Endothelial cell of umbilical vein (primary cell): ENCODE results near the gene TAS1R3. TPM values are rescaled to one million over a fixed set of nuclear protein-coding genes. Genes with fewer than 3 reads are reported as not detected.

Source experiments
- BruUV-seq: library from RNA; stranded (reverse); fragments of 400-500 nt; replicated peaks from 2 replicates; lab custom pipeline; 2021; lab: Mats Ljungman, UMichigan
- CTCF ChIA-PET: fragments of 300-600, 350-600 bp; sonication (Branson Sonifier 250); formaldehyde crosslinking; loops from one replicate; lab custom pipeline; 2021; ENCODE audit warnings: antibody characterized with exemption, inconsistent platforms; lab: Charles Lee
- POLR2A ChIA-PET: fragments of 300-600, 350-600 bp; sonication (Branson Sonifier 250); formaldehyde crosslinking; loops from one replicate; lab custom pipeline; 2021; ENCODE audit warnings: antibody characterized with exemption, inconsistent platforms; lab: Charles Lee
- DNase-seq: peaks from one replicate; pipeline ENCODE4 v3.0.0-alpha.2; 2011; ENCODE audit warnings: low read depth, low spot score
- FAIRE-seq: peaks from 2 replicates; lab custom pipeline; 2011; peaks lifted over from hg19 to GRCh38; lab: Jason Lieb, UNC
- H2AFZ ChIP-seq: 2 replicates; pipeline ENCODE4 v1.6.0; 2012; ENCODE audit warnings: low read depth, low read length, control low read depth, inconsistent platforms
- H3K27ac ChIP-seq: 2 replicates; pipeline ENCODE4 v1.5.1; 2011; ENCODE audit warnings: low read depth, mild to moderate bottlenecking, control low read depth, low read length, moderate library complexity; ENCODE audit not compliant: insufficient read depth
- H3K27me3 ChIP-seq, 2 experiments: 2 replicates each; pipeline versions ENCODE4 v1.6.0 to v1.6.1; 2011; ENCODE audit warnings: low read length in 2 of 2, mixed read lengths in 1 of 2; ENCODE audit not compliant: control insufficient read depth in 2 of 2, insufficient read depth in 2 of 2
- H3K36me3 ChIP-seq, 2 experiments: 2 replicates in 1 of 2; 3 replicates in 1 of 2; pipeline ENCODE4 v1.5.1; 2011; ENCODE audit warnings: low read length in 2 of 2, mild to moderate bottlenecking in 1 of 2, moderate library complexity in 1 of 2; ENCODE audit not compliant: control insufficient read depth in 2 of 2, insufficient read depth in 2 of 2; ENCODE audit errors: extremely low read depth in 1 of 2
- H3K4me1 ChIP-seq: 3 replicates; pipeline ENCODE4 v1.5.1; 2011; ENCODE audit warnings: mild to moderate bottlenecking, low read length; ENCODE audit not compliant: control insufficient read depth, insufficient read depth; ENCODE audit errors: extremely low read depth
- H3K4me2 ChIP-seq: 2 replicates; pipeline ENCODE4 v1.6.1; 2011; ENCODE audit warnings: low read length, control low read depth, mixed read lengths; ENCODE audit not compliant: insufficient read depth
- H3K4me3 ChIP-seq, 3 experiments: fragments of 200-600 bp in 1 of 3; sonication (generic), shearing (Covaris generic) in 1 of 3; replicated peaks in 1 of 3; 2 replicates each; pipeline ENCODE4 v1.5.1; 2011 to 2016; ENCODE audit warnings: control low read depth in 3 of 3, low read length in 3 of 3, mild to moderate bottlenecking in 2 of 3, inconsistent platforms in 1 of 3, low read depth in 1 of 3, moderate library complexity in 1 of 3; ENCODE audit not compliant: insufficient read depth in 1 of 3
- H3K79me2 ChIP-seq: 2 replicates; pipeline ENCODE4 v1.6.0; 2012; ENCODE audit warnings: low read length, inconsistent platforms; ENCODE audit not compliant: control insufficient read depth, insufficient read depth
- H3K9ac ChIP-seq: replicated peaks from 2 replicates; pipeline ENCODE3; 2011; ENCODE audit warnings: low read length, control low read depth; ENCODE audit not compliant: insufficient read depth; ENCODE audit errors: extremely low read depth
- H3K9me1 ChIP-seq: replicated peaks from 3 replicates; pipeline ENCODE4 v1.6.0; 2011; ENCODE audit warnings: mild to moderate bottlenecking, low read length; ENCODE audit not compliant: control insufficient read depth, insufficient read depth; ENCODE audit errors: extremely low read depth
- H3K9me3 ChIP-seq: replicated peaks from 2 replicates; pipeline ENCODE4 v1.5.1; 2012; ENCODE audit warnings: low read length, inconsistent platforms; ENCODE audit not compliant: control insufficient read depth, insufficient read depth
- H4K20me1 ChIP-seq: replicated peaks from 2 replicates; pipeline ENCODE3; 2011; ENCODE audit warnings: mild to moderate bottlenecking, low read length; ENCODE audit not compliant: control insufficient read depth, insufficient read depth; ENCODE audit errors: extremely low read depth
- CTCF ChIP-seq, 2 donors: IDR thresholded peaks; 1 replicate in 1 of 2; 2 replicates in 1 of 2; pipeline ENCODE4 v1.5.1; 2011; ENCODE audit warnings: low read length in 2 of 2, mild to moderate bottlenecking in 2 of 2, moderate library complexity in 2 of 2, control low read depth in 1 of 2, inconsistent platforms in 1 of 2, low read depth in 1 of 2; ENCODE audit not compliant: insufficient read depth in 1 of 2; ENCODE audit errors: extremely low read depth in 1 of 2
- EZH2 ChIP-seq: IDR thresholded peaks from 2 replicates; pipeline ENCODE4 v1.6.1; 2012; ENCODE audit warnings: borderline replicate concordance, low read depth, mild to moderate bottlenecking, moderate library complexity, low read length, inconsistent platforms; ENCODE audit not compliant: severe bottlenecking
- FOS ChIP-seq: IDR thresholded peaks from 2 replicates; pipeline ENCODE4 v1.6.1; 2011; ENCODE audit warnings: mild to moderate bottlenecking, low read length, moderate library complexity, borderline replicate concordance; ENCODE audit not compliant: insufficient read depth
- GATA2 ChIP-seq: IDR thresholded peaks from 2 replicates; pipeline ENCODE4 v1.7.0; 2011; ENCODE audit warnings: low read depth, mild to moderate bottlenecking, moderate library complexity, mixed read lengths, low read length; ENCODE audit not compliant: insufficient read length, insufficient read depth
- JUN ChIP-seq: IDR thresholded peaks from 2 replicates; pipeline ENCODE4 v1.6.1; 2011; ENCODE audit warnings: borderline replicate concordance, low read depth; ENCODE audit not compliant: insufficient read length, insufficient read depth
- MYC ChIP-seq: IDR thresholded peaks from one replicate; pipeline ENCODE4 v1.6.1; 2011; ENCODE audit warnings: mild to moderate bottlenecking, low read depth, low read length
- POLR2A ChIP-seq: IDR thresholded peaks from 2 replicates; pipeline ENCODE4 v1.6.1; 2012; ENCODE audit warnings: low read depth, mild to moderate bottlenecking, control low read depth, low read length
- POLR2AphosphoS5 ChIP-seq: IDR thresholded peaks from 2 replicates; pipeline ENCODE4 v1.6.1; 2012; ENCODE audit warnings: low read depth, mild to moderate bottlenecking, control low read depth, low read length, moderate library complexity; ENCODE audit not compliant: insufficient read depth
- dilution Hi-C: fragments of 300-500 bp; cut with MboI; formaldehyde crosslinking; loops from one replicate; pipeline ENCODE4 v1.15.0; 2019; ENCODE audit warnings: low sequenced_read_pairs; ENCODE audit not compliant: extremely low pct_ligation_motif_present
- intact Hi-C: fragments of 100-400 bp; cut with micrococcal nuclease; formaldehyde crosslinking; loops from one replicate; pipeline ENCODE4 v1.10.0; 2022
- polyA plus RNA-seq, 4 experiments: library from polyadenylated mRNA; depleted of rRNA in 3 of 4; stranded (reverse) in 3 of 4; unstranded in 1 of 4; fragments of >200 nt; gene quantifications; 2 replicates each; pipeline versions ENCODE4 v1.2.1 to v1.2.3, GENCODE V29; 2011 to 2012; ENCODE audit warnings: missing spikeins in 1 of 4
- total RNA-seq: library from RNA; stranded (reverse); gene quantifications from 2 replicates; pipeline ENCODE4 v1.2.3, GENCODE V29; 2021
- TF ChIP-seq, protein P1 (sequence below): IDR thresholded peaks from 2 replicates; pipeline ENCODE4 v1.6.1; 2011; ENCODE audit not compliant: insufficient read depth, insufficient read length

The TAS1R3 gene
- total and polyA plus RNA-seq, 2 donors (not counting 3 experiments of a cell fraction or from before 2014, with no cell fraction given) = 0.26 to 0.38 TPM

DNA sequence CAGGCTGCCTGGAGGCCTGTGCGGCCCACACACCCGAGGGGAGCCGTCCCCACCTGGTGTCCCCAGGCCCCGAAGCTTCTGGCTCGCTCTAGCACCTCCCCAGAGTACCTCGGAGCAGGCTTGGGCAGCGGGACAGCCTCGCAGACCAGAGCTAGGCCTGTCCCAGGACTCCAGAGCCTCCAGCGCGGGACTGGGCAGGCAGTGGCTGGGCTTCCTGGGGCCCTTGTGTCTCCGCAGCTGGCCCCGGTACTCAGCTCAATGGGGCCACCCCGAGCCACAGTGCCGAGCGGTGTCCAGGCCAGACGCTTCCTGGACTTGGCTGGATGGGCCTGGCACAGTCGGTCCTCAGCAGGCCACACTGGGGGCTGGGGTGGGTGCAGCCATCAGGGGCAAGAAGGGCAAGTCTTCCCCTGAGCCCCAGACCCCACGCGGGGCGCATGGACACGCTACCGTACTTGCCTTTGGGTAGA lies 45.9 kb upstream of the TAS1R3 start:
- Histone ChIP-seq H3K9me1 (no peaks in the 10 kb centered on the region), H4K20me1 (no peaks in the 10 kb centered on the region), H3K36me3 (no peaks in the 10 kb centered on the region), H3K79me2 (no peaks in the 10 kb centered on the region), H3K4me1 (peaks cover 2% of the 10 kb centered on the region), H3K4me2 (no peak overlapping the region), H3K27ac (no peak overlapping the region), H2AFZ (no peak overlapping the region), H3K27me3 (no peaks in the 10 kb centered on the region), H3K4me3 (no peak overlapping the region), H3K9ac (no peak overlapping the region), H3K9me3 (no peaks in the 10 kb centered on the region)
- DNase-seq (no peak), FAIRE-seq (no peak)
- intact Hi-C loops (no loop called here), dilution Hi-C loops (no loop called here)
- CTCF ChIA-PET = interaction anchor here (2.8 kb wide), 1 partner anchor 163 kb away, joined by 7 read pairs; no protein-coding TSS in a partner anchor
- TF ChIP-seq MYC = no peak
- no peak for TF ChIP-seq GATA2
- no peak for TF ChIP-seq FOS
- TF ChIP-seq JUN = no peak
- TF ChIP-seq CTCF (IDR thresholded peaks at IDR 0.05; ENCODE audit: extremely low read depth in 1 of 2, insufficient read depth in 1 of 2, low read depth in 1 of 2, low read length in 2 of 2) = no peak
- TF ChIP-seq, protein P1, sequence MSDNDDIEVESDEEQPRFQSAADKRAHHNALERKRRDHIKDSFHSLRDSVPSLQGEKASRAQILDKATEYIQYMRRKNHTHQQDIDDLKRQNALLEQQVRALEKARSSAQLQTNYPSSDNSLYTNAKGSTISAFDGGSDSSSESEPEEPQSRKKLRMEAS = no peak
- no peak for TF ChIP-seq POLR2AphosphoS5
- TF ChIP-seq POLR2A = no peak
- no peak for TF ChIP-seq EZH2
- BruUV-seq = no TSS peak
- POLR2A ChIA-PET = no interaction called here
